Endodermal cell (in vitro differentiated cells): ENCODE measurements around the gene PSMD2. TPM values are rescaled to one million over a fixed set of nuclear protein-coding genes. Genes with fewer than 3 reads are reported as not detected.
A peak's percentile ranks its signal among the peaks of the same experiment; 100 is the strongest.

ENCODE experiments used
- DNase-seq: peaks from one replicate; pipeline ENCODE4 v3.0.0-alpha.2; 2017
- H3K27ac ChIP-seq: 2 replicates; pipeline ENCODE4 v1.5.1; 2013; ENCODE audit warnings: mild to moderate bottlenecking, low read depth, low read length, moderate library complexity
- H3K27me3 ChIP-seq: 2 replicates; pipeline ENCODE4 v1.6.1; 2013; ENCODE audit warnings: mild to moderate bottlenecking, low read length, moderate library complexity; ENCODE audit not compliant: insufficient read depth, control insufficient read depth, poor library complexity, severe bottlenecking
- H3K36me3 ChIP-seq: 2 replicates; pipeline ENCODE4 v1.7.0; 2013; ENCODE audit warnings: mild to moderate bottlenecking, low read length, moderate library complexity; ENCODE audit not compliant: control insufficient read depth, insufficient read depth
- H3K4me1 ChIP-seq: one replicate; pipeline ENCODE4 v1.7.0; 2013; ENCODE audit warnings: low read length; ENCODE audit not compliant: control insufficient read depth, insufficient read depth
- H3K4me3 ChIP-seq: 2 replicates; pipeline ENCODE4 v1.5.1; 2013; ENCODE audit warnings: mild to moderate bottlenecking, low read length, moderate library complexity
- H3K9ac ChIP-seq: 2 replicates; pipeline ENCODE4 v1.6.1; 2013; ENCODE audit warnings: mild to moderate bottlenecking, low read length, moderate library complexity; ENCODE audit not compliant: poor library complexity, severe bottlenecking; ENCODE audit errors: extremely low read depth
- H3K9me3 ChIP-seq: 2 replicates; pipeline ENCODE4 v1.6.1; 2013; ENCODE audit warnings: mild to moderate bottlenecking, low read length, moderate library complexity; ENCODE audit not compliant: control insufficient read depth
- H3K27ac Mint-ChIP-seq: 2 replicates; pipeline ENCODE4 v1.8.0; 2020; ENCODE audit warnings: mixed read lengths
- H3K27me3 Mint-ChIP-seq: 2 replicates; pipeline ENCODE4 v1.8.0; 2021; ENCODE audit warnings: mild to moderate bottlenecking, mixed read lengths; ENCODE audit not compliant: insufficient read depth
- H3K36me3 Mint-ChIP-seq: 2 replicates; pipeline ENCODE4 v1.8.0; 2020; ENCODE audit warnings: low read depth, mixed read lengths
- H3K4me1 Mint-ChIP-seq: 2 replicates; pipeline ENCODE4 v1.8.0; 2020; ENCODE audit warnings: mixed read lengths
- H3K4me3 Mint-ChIP-seq: 2 replicates; pipeline ENCODE4 v1.8.0; 2020; ENCODE audit warnings: mild to moderate bottlenecking, moderate library complexity, mixed read lengths
- H3K9me3 Mint-ChIP-seq: 2 replicates; pipeline ENCODE4 v1.8.0; 2020; ENCODE audit warnings: mild to moderate bottlenecking, mixed read lengths
- WGBS, 2 experiments: methylation state at CpG; one replicate each; pipeline versions ENCODE4 v1.1.5 to v1.1.7; 2013; ENCODE audit warnings: missing lambda C conversion rate in 2 of 2, mixed read lengths in 1 of 2; ENCODE audit not compliant: insufficient coverage in 1 of 2, insufficient read length in 1 of 2; 5-methylcytosine and 5-hydroxymethylcytosine counted together
- total RNA-seq, 2 donors: library from RNA; stranded (reverse); fragmentation: NEBNext Ultra II Directional in 1 of 2; extraction: Animal tissue kit (Norgen Biotek cat#: 25700) in 1 of 2; gene quantifications; 2 replicates in 1 of 2; 3 replicates in 1 of 2; pipeline ENCODE4 v1.2.1, GENCODE V29; 2021
- TF ChIP-seq, protein P1 (sequence below): fragments of 200-600 bp; sonication (generic); conservative IDR thresholded peaks from 2 replicates; pipeline ENCODE4 v1.5.0; 2021; ENCODE audit warnings: antibody characterized with exemption, mild to moderate bottlenecking

The PSMD2 gene
- total RNA-seq, 2 donors from 2014 or later: 332 TPM

DNA sequence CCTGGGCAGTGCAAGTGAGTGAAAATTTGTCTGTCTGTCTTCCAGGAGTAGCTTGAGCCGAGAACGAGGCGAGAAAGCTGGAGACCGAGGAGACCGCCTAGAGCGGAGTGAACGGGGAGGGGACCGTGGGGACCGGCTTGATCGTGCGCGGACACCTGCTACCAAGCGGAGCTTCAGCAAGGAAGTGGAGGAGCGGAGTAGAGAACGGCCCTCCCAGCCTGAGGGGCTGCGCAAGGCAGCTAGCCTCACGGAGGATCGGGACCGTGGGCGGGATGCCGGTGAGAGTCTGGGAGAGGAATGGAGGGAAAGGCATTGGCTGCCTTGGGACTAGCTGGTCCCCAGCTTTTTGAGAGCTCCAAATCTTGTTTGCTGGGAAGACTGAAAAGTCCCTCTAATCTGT lies 28.1 kb downstream of the PSMD2 start:
- H3K27ac ChIP-seq: no peak overlapping the region
- H3K4me1 ChIP-seq: no peaks in the 10 kb centered on the region
- Mint-ChIP-seq H3K4me3 (no peak overlapping the region), H3K9me3 (no peaks in the 10 kb centered on the region), H3K27ac (peak overlapping the region; percentile 7), H3K36me3 (peaks cover 95% of the 10 kb centered on the region), H3K27me3 (no peaks in the 10 kb centered on the region), H3K4me1 (no peaks in the 10 kb centered on the region)
- peaks cover 98% of the 10 kb centered on the region for H3K36me3 ChIP-seq
- no peaks in the 10 kb centered on the region for H3K27me3 ChIP-seq
- DNase-seq: no peak
- no peak overlapping the region for H3K4me3 ChIP-seq
- no peaks in the 10 kb centered on the region for H3K9me3 ChIP-seq
- no peak overlapping the region for H3K9ac ChIP-seq
- TF ChIP-seq, protein P1, sequence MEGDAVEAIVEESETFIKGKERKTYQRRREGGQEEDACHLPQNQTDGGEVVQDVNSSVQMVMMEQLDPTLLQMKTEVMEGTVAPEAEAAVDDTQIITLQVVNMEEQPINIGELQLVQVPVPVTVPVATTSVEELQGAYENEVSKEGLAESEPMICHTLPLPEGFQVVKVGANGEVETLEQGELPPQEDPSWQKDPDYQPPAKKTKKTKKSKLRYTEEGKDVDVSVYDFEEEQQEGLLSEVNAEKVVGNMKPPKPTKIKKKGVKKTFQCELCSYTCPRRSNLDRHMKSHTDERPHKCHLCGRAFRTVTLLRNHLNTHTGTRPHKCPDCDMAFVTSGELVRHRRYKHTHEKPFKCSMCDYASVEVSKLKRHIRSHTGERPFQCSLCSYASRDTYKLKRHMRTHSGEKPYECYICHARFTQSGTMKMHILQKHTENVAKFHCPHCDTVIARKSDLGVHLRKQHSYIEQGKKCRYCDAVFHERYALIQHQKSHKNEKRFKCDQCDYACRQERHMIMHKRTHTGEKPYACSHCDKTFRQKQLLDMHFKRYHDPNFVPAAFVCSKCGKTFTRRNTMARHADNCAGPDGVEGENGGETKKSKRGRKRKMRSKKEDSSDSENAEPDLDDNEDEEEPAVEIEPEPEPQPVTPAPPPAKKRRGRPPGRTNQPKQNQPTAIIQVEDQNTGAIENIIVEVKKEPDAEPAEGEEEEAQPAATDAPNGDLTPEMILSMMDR: no peak
- 98% methylated on average over 18 to 21 of the region's 21 CpGs for WGBS, 2 experiments

- H3K36me3 Mint-ChIP-seq: peaks cover 95% of the 10 kb centered on the region
These were observed 29.5 kb downstream of the PSMD2 start for GRCh38 chr3:184328516-184328915.

GRCh38 chr3:184332370-184333090 lies 33.5 kb downstream of the PSMD2 start:
- peak overlapping the region; percentile 83 for H3K27ac Mint-ChIP-seq
- H3K9me3 ChIP-seq: no peaks in the 10 kb centered on the region
- H3K4me1 Mint-ChIP-seq: peaks cover 9% of the 10 kb centered on the region
- H3K4me3 ChIP-seq: no peak overlapping the region
- no peak for DNase-seq
- peak overlapping the region; percentile 8 for H3K27ac ChIP-seq
- no peak overlapping the region for H3K9ac ChIP-seq
- no peaks in the 10 kb centered on the region for H3K9me3 Mint-ChIP-seq
- H3K36me3 Mint-ChIP-seq: peaks cover 71% of the 10 kb centered on the region
- TF ChIP-seq, protein P1: no peak
- no peaks in the 10 kb centered on the region for H3K4me1 ChIP-seq
- WGBS, 2 experiments: 93 to 100% methylated on average over 7 to 10 of the region's 10 CpGs
- no peaks in the 10 kb centered on the region for H3K27me3 ChIP-seq
- no peak overlapping the region for H3K4me3 Mint-ChIP-seq
- H3K36me3 ChIP-seq: peaks cover 77% of the 10 kb centered on the region
- no peaks in the 10 kb centered on the region for H3K27me3 Mint-ChIP-seq

More at GRCh38 chr3:184328516-184328915, 29.5 kb downstream of the PSMD2 start:
- H3K9me3 ChIP-seq: no peaks in the 10 kb centered on the region
- 63 to 64% methylated on average over 3 of the region's 3 CpGs for WGBS, 2 experiments
- Mint-ChIP-seq H3K9me3 (no peaks in the 10 kb centered on the region), H3K27ac (no peak overlapping the region), H3K4me3 (no peak overlapping the region), H3K4me1 (no peaks in the 10 kb centered on the region), H3K27me3 (no peaks in the 10 kb centered on the region)
- peaks cover 98% of the 10 kb centered on the region for H3K36me3 ChIP-seq
- TF ChIP-seq, protein P1: no peak
- no peak overlapping the region for H3K9ac ChIP-seq
- H3K4me1 ChIP-seq: no peaks in the 10 kb centered on the region
- H3K27ac ChIP-seq: no peak overlapping the region
- H3K4me3 ChIP-seq: no peak overlapping the region
- DNase-seq: no peak
- H3K27me3 ChIP-seq: no peaks in the 10 kb centered on the region
